ENCODE data around the gene NBAS.

- TF ChIP-seq, protein P1, sequence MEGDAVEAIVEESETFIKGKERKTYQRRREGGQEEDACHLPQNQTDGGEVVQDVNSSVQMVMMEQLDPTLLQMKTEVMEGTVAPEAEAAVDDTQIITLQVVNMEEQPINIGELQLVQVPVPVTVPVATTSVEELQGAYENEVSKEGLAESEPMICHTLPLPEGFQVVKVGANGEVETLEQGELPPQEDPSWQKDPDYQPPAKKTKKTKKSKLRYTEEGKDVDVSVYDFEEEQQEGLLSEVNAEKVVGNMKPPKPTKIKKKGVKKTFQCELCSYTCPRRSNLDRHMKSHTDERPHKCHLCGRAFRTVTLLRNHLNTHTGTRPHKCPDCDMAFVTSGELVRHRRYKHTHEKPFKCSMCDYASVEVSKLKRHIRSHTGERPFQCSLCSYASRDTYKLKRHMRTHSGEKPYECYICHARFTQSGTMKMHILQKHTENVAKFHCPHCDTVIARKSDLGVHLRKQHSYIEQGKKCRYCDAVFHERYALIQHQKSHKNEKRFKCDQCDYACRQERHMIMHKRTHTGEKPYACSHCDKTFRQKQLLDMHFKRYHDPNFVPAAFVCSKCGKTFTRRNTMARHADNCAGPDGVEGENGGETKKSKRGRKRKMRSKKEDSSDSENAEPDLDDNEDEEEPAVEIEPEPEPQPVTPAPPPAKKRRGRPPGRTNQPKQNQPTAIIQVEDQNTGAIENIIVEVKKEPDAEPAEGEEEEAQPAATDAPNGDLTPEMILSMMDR (IDR thresholded peaks at IDR 0.05; ENCODE audit: low read depth, low read length) = no peak
- no peak for TF ChIP-seq EZH2phosphoT487 (IDR thresholded peaks at IDR 0.05; ENCODE audit: low read depth)
Measured at GRCh38 chr2:15306706-15307105, 254.4 kb downstream of the NBAS start.
